Right atrium auricular region (tissue), 2 donors: ENCODE data around the gene SLC12A6. TPM values are rescaled to one million over a fixed set of nuclear protein-coding genes. Genes with fewer than 3 reads are reported as not detected.

ENCODE experiments used
- DNase-seq: peaks from one replicate; pipeline ENCODE4 v3.0.0-alpha.2; 2019; ENCODE audit warnings: low spot score
- H3K27ac ChIP-seq, 2 donors: fragments of 200-600 bp; sonication (generic); 1 replicate in 1 of 2; 2 replicates in 1 of 2; pipeline ENCODE4 v1.5.1; 2016 to 2019
- H3K27me3 ChIP-seq, 2 donors: fragments of 200-600 bp; sonication (generic); one replicate each; pipeline versions ENCODE4 v1.5.1 to v1.6.0; 2017 to 2019
- H3K36me3 ChIP-seq: fragments of 200-600 bp; sonication (generic); one replicate; pipeline ENCODE4 v1.5.1; 2016
- H3K4me1 ChIP-seq, 2 donors: fragments of 200-600 bp; sonication (generic); one replicate each; pipeline versions ENCODE4 v1.5.1 to v1.6.0; 2017 to 2019
- H3K4me3 ChIP-seq, 2 donors: fragments of 200-600 bp; sonication (generic); 1 replicate in 1 of 2; 2 replicates in 1 of 2; pipeline ENCODE4 v1.5.1; 2017 to 2019; ENCODE audit warnings: mild to moderate bottlenecking in 1 of 2, moderate library complexity in 1 of 2
- H3K9me3 ChIP-seq, 2 donors: fragments of 200-600 bp; sonication (generic); one replicate each; pipeline ENCODE4 v1.5.1; 2019
- total RNA-seq, 2 donors: library from RNA; depleted of rRNA; stranded (reverse); fragments of >200 nt; gene quantifications; one replicate each; pipeline ENCODE4 v1.1.0, GENCODE V29; 2016
- TF ChIP-seq, protein P1 (sequence below), 2 donors: fragments of 200-600 bp; sonication (generic); IDR thresholded peaks; one replicate each; pipeline ENCODE4 v1.5.1; 2019; ENCODE audit warnings: antibody characterized with exemption in 2 of 2

The SLC12A6 gene
- total RNA-seq, 2 donors from 2014 or later: 21.1 to 21.6 TPM

DNA sequence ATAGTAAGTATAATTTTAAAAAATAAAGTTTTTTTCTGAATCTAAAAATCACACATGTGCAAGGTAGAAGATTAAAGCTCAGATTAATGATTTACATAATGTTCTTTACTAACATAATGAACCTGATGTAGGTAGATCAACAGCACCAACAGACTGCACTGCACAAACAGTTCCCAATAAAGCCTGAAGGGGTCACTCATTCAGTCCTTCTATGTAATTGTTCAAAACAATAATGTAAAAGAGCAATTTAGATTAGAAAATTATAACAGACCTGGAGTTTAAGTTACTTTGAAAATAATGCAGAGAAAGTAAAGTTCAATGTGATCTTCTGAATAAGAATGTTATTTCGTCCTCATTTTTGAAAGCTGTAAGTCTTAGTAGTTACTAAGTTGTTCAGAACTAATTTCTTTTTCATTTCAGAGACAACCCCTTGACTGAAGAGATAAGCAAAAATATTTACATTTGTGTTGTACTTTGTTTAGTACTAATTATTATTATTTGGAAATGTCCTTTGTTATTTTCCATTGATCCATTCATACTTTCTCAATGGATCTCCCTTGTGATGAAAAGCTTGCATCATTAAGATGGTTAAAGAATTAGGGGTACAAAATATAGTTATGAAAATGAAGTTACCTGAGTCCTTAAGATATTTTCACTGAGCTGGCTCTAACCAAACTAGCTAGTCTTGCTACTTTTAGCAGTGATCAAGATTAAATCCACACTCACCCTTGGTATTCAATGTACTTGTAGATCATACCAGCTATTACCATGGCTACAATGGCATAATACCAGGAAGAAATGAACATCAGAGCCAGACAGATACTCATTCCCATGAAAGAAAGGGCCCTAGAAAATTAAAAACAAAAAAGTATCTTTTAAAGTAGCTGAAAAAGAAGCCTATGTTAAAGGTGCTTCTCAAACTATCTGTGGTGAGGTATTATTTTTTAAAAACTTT, 95.9 kb downstream of the SLC12A6 start:
- Histone ChIP-seq H3K27ac (no peak overlapping the region), H3K36me3 (peaks cover 66% of the 10 kb centered on the region), H3K4me3 (no peak overlapping the region), H3K4me1 (no peaks in the 10 kb centered on the region), H3K9me3 (no peaks in the 10 kb centered on the region), H3K27me3 (no peaks in the 10 kb centered on the region)
- TF ChIP-seq, protein P1, sequence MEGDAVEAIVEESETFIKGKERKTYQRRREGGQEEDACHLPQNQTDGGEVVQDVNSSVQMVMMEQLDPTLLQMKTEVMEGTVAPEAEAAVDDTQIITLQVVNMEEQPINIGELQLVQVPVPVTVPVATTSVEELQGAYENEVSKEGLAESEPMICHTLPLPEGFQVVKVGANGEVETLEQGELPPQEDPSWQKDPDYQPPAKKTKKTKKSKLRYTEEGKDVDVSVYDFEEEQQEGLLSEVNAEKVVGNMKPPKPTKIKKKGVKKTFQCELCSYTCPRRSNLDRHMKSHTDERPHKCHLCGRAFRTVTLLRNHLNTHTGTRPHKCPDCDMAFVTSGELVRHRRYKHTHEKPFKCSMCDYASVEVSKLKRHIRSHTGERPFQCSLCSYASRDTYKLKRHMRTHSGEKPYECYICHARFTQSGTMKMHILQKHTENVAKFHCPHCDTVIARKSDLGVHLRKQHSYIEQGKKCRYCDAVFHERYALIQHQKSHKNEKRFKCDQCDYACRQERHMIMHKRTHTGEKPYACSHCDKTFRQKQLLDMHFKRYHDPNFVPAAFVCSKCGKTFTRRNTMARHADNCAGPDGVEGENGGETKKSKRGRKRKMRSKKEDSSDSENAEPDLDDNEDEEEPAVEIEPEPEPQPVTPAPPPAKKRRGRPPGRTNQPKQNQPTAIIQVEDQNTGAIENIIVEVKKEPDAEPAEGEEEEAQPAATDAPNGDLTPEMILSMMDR (IDR thresholded peaks at IDR 0.05): peak; percentile 73 to 79
- DNase-seq: no peak

DNA sequence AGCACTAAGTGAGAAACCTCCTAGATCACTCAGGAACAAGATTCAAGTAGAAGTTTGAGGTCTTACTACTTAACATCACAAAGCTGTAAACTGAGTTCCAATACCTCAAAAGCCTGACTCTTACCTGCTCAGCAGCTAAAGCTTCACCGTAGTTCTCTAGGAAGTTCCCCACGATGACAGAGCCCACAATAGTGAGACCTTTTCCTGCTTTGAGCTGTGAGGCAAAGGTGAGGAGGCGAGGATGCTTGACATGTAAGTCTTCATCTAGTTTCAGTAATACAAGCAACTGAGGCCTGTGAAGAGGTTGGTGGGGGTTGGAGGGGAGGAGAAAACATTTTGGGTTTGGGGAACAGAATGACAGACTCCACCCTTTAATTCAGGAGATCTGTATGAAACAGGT, 97.0 kb downstream of the SLC12A6 start:
- no peaks in the 10 kb centered on the region for H3K4me1 ChIP-seq
- H3K36me3 ChIP-seq: peaks cover 75% of the 10 kb centered on the region
- no peaks in the 10 kb centered on the region for H3K27me3 ChIP-seq
- no peak for DNase-seq
- H3K9me3 ChIP-seq: no peaks in the 10 kb centered on the region
- no peak overlapping the region for H3K27ac ChIP-seq
- TF ChIP-seq, protein P1 (IDR thresholded peaks at IDR 0.05): no peak
- no peak overlapping the region for H3K4me3 ChIP-seq

DNA sequence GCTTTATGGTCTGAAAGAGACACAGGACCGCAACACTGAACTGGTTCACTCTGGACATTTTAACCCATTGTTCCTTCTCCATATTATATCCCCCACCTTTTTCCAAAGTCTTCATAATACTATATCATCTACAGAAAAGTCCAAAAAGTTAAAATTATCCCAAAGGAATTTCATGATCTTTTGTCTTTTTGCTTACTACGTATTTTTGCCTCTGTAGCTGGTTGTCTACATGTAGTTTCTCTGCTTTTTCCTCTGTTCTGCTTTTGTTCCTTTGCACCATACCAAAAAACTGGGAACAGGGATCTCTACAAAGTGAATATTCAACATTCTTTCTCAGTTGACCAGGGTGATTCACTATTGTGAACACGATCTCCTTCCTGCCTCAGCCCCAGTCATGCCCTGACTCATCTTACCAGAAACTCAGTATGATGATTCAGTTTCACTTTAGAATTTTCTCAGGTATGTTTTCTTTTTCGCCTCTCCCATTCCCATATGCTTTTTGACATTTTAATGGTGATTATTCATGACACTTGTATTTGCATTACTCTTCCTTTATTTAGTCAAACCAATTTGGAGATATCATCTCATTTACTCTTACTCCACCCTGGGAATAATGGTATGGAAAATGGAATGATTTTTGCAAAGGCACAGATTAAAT, 98.3 kb downstream of the SLC12A6 start:
- DNase-seq: no peak
- H3K4me1 ChIP-seq: no peaks in the 10 kb centered on the region
- H3K27me3 ChIP-seq: no peaks in the 10 kb centered on the region
- TF ChIP-seq, protein P1 (IDR thresholded peaks at IDR 0.05): no peak
- no peak overlapping the region for H3K27ac ChIP-seq
- H3K4me3 ChIP-seq: no peak overlapping the region
- peaks cover 74% of the 10 kb centered on the region for H3K36me3 ChIP-seq
- H3K9me3 ChIP-seq: no peaks in the 10 kb centered on the region

DNA sequence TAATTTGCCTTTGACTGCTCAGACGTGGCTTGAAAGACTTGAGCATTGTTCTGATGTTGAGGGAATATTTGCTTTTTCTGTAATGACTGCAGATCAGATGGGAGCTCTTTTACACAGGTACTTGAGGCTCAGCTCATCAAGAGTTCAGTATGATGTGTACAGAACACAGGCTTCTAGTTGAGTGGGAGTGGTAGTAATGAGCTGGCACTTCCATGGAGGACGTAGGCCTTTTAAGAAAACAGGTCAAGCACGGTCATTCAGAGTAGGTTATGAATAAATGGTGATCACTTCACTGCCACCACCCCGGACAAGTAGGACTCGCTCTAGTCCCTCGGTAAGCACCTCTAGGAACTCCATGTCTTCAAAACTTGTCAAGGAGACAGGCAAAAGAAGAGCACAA, 104.0 kb downstream of the SLC12A6 start:
- Histone ChIP-seq H3K4me1 (no peaks in the 10 kb centered on the region), H3K36me3 (peaks cover 74% of the 10 kb centered on the region), H3K9me3 (no peaks in the 10 kb centered on the region), H3K27ac (no peak overlapping the region), H3K4me3 (no peak overlapping the region), H3K27me3 (no peaks in the 10 kb centered on the region)
- DNase-seq: no peak
- TF ChIP-seq, protein P1 (IDR thresholded peaks at IDR 0.05): no peak

DNA sequence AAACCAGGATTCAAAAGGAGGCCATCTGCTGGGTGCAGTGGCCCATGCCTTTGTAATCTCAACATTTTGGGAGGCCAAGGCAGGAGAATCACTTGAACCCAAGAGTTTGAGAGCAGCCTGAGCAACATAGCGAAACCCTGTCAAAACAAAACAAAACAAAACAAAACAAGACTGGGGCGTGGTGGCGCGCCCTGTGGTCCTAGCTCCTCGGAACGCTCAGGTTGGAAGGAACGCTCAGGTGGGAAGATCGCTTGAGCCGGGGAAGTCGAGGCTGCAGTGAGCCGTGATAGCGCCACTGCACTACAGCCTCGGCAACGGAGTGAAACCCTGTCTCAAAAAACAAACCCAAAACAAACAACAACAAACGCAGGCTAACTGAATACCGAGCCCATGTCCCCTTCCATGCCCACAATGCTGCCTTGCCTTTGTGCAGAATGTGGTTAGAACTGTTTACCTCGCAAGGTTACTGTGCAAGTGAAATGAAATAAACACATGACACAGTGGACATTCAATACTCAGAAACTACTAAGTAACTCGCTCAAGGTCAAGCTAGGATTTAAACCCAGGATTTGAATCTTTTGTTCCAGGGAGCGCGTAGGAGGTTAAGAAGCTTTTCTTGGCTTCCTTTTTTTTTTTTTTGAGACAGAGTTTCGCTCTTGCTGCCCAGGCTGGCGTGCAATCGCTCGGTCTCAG, 113.5 kb downstream of the SLC12A6 start:
- Histone ChIP-seq H3K4me3 (peak overlapping the region; percentile 81 to 86), H3K36me3 (peaks cover 13% of the 10 kb centered on the region), H3K9me3 (no peaks in the 10 kb centered on the region), H3K4me1 (peaks cover 0 to 16% of the 10 kb centered on the region in 2 donors), H3K27me3 (no peaks in the 10 kb centered on the region), H3K27ac (peak overlapping the region; percentile 89 to 90)
- no peak for DNase-seq
- TF ChIP-seq, protein P1 (IDR thresholded peaks at IDR 0.05): no peak
